ENCODE data around the gene PAFAH1B2.
"Not testable (repeated sequence)": the region's sequence is repeated elsewhere in the genome, so short reads cannot be mapped to it uniquely, and the experiment has no call there.

PAFAH1B2 gene

GRCh38 chr11:117126223-117126965, 17.7 kb upstream of the PAFAH1B2 start:
- Histone ChIP-seq H3K4me1 (ENCODE audit: control insufficient read depth, low read length) (peaks cover 10% of the 10 kb centered on the region), H3F3A (ENCODE audit: control insufficient read depth, insufficient read depth) (no peaks in the 10 kb centered on the region), H3K4me3 (ENCODE audit: low read length) (no peak overlapping the region), H3K36me3 (ENCODE audit: control insufficient read depth, low read length) (no peaks in the 10 kb centered on the region), H3K27ac (ENCODE audit: low read depth, low read length) (no peak overlapping the region), H3K79me2 (ENCODE audit: control insufficient read depth, low read length) (no peaks in the 10 kb centered on the region), H3K9me3 (ENCODE audit: control insufficient read depth, insufficient read depth, low read length) (no peaks in the 10 kb centered on the region), H3K9me2 (replicated peaks; ENCODE audit: control insufficient read depth, low read length) (no peaks in the 10 kb centered on the region), H3K4me2 (ENCODE audit: low read length) (peak overlapping the region; percentile 18; the same call in 1 of the 2 replicates), H3K27me3 (ENCODE audit: control insufficient read depth, low read length) (peaks cover 7% of the 10 kb centered on the region; the same call in 1 of the 2 replicates), H4K20me1 (ENCODE audit: control insufficient read depth, insufficient read depth, low read depth, low read length) (no peaks in the 10 kb centered on the region)
- TF ChIP-seq EZH2phosphoT487 (IDR thresholded peaks at IDR 0.05; ENCODE audit: borderline replicate concordance, low read length) = no peak

- TF ChIP-seq CTCF (IDR thresholded peaks at IDR 0.05; ENCODE audit: low read depth, low read length, poor library complexity, severe bottlenecking) (no peak), EZH2phosphoT487 (IDR thresholded peaks at IDR 0.05; ENCODE audit: borderline replicate concordance, low read length) (no peak)
- no peaks in the 10 kb centered on the region for H3K9me3 ChIP-seq (ENCODE audit: control insufficient read depth, insufficient read depth, low read length)
- H4K20me1 ChIP-seq (ENCODE audit: control insufficient read depth, insufficient read depth, low read depth, low read length) = no peaks in the 10 kb centered on the region
- H3K79me2 ChIP-seq (ENCODE audit: control insufficient read depth, low read length) = no peaks in the 10 kb centered on the region
- H3K4me3 ChIP-seq (ENCODE audit: low read length) = no peak overlapping the region
- H3F3A ChIP-seq (ENCODE audit: control insufficient read depth, insufficient read depth) = no peaks in the 10 kb centered on the region
- H3K36me3 ChIP-seq (ENCODE audit: control insufficient read depth, low read length) = no peaks in the 10 kb centered on the region
- H3K4me1 ChIP-seq (ENCODE audit: control insufficient read depth, low read length) = peaks cover 10% of the 10 kb centered on the region
- no peak overlapping the region for H3K4me2 ChIP-seq (ENCODE audit: low read length)
- no peak overlapping the region for H3K27ac ChIP-seq (ENCODE audit: low read depth, low read length)
- no peaks in the 10 kb centered on the region for H3K9me2 ChIP-seq (replicated peaks; ENCODE audit: control insufficient read depth, low read length)
- H3K27me3 ChIP-seq (ENCODE audit: control insufficient read depth, low read length) = peaks cover 7% of the 10 kb centered on the region; the same call in 1 of the 2 replicates
Observed at GRCh38 chr11:117127171-117127901, 16.8 kb upstream of the PAFAH1B2 start.

GRCh38 chr11:117128289-117128688, 15.8 kb upstream of the PAFAH1B2 start:
- no peak for TF ChIP-seq EZH2phosphoT487 (IDR thresholded peaks at IDR 0.05; ENCODE audit: borderline replicate concordance, low read length)
- no peak for TF ChIP-seq CTCF (IDR thresholded peaks at IDR 0.05; ENCODE audit: low read depth, low read length, poor library complexity, severe bottlenecking)
- no peak overlapping the region for H3K4me2 ChIP-seq (ENCODE audit: low read length)
- H3K79me2 ChIP-seq (ENCODE audit: control insufficient read depth, low read length) = no peaks in the 10 kb centered on the region
- no peak overlapping the region for H3K27ac ChIP-seq (ENCODE audit: low read depth, low read length)
- no peaks in the 10 kb centered on the region for H3K36me3 ChIP-seq (ENCODE audit: control insufficient read depth, low read length)
- no peaks in the 10 kb centered on the region for H3K9me2 ChIP-seq (replicated peaks; ENCODE audit: control insufficient read depth, low read length)
- H3K9me3 ChIP-seq (ENCODE audit: control insufficient read depth, insufficient read depth, low read length) = no peaks in the 10 kb centered on the region
- no peak overlapping the region for H3K4me3 ChIP-seq (ENCODE audit: low read length)
- no peaks in the 10 kb centered on the region for H3F3A ChIP-seq (ENCODE audit: control insufficient read depth, insufficient read depth)
- H3K4me1 ChIP-seq (ENCODE audit: control insufficient read depth, low read length) = peaks cover 10% of the 10 kb centered on the region
- no peaks in the 10 kb centered on the region for H4K20me1 ChIP-seq (ENCODE audit: control insufficient read depth, insufficient read depth, low read depth, low read length)
- H3K27me3 ChIP-seq (ENCODE audit: control insufficient read depth, low read length) = peaks cover 4% of the 10 kb centered on the region; the same call in 1 of the 2 replicates

GRCh38 chr11:117130396-117130795, 13.7 kb upstream of the PAFAH1B2 start:
- H3K4me2 ChIP-seq (ENCODE audit: low read length); H3K79me2 ChIP-seq (ENCODE audit: control insufficient read depth, low read length); H3K4me3 ChIP-seq (ENCODE audit: low read length); H4K20me1 ChIP-seq (ENCODE audit: control insufficient read depth, insufficient read depth, low read depth, low read length); H3K27ac ChIP-seq (ENCODE audit: low read depth, low read length); H3K4me1 ChIP-seq (ENCODE audit: control insufficient read depth, low read length); H3K36me3 ChIP-seq (ENCODE audit: control insufficient read depth, low read length); H3F3A ChIP-seq (ENCODE audit: control insufficient read depth, insufficient read depth); H3K9me3 ChIP-seq (ENCODE audit: control insufficient read depth, insufficient read depth, low read length); H3K27me3 ChIP-seq (ENCODE audit: control insufficient read depth, low read length); H3K9me2 ChIP-seq (replicated peaks; ENCODE audit: control insufficient read depth, low read length): not testable (repeated sequence)
